HG03280 (cell line): ENCODE results near the gene ATM.
"Not testable (repeated sequence)": the region's sequence is repeated elsewhere in the genome, so short reads cannot be mapped to it uniquely, and the experiment has no call there.

Experiments
- ATAC-seq: cut with Tn5 transposase; IDR thresholded peaks from one replicate; pipeline ENCODE4 v1.9.1; 2021; ENCODE audit warnings: mild to moderate bottlenecking, moderate library complexity; ENCODE audit not compliant: unreplicated experiment

ATM gene

DNA sequence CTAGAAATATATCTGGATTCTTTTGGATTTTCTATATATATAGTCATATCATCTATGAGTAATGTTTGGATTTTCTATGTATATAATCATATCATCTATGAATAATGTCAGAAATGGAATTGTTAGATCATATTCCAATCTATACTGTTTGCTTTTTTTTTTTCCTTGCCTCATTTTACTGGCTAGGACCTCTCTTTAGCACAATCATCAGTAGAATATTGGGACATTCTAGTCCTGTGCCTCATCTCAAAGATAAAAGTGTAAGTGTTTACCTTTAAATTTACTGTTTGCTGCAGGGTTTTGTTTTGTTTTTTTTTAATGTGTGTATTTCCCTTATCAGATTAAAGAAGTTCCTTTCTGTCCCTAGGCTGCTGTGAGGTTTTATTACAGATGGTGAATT is 147.4 kb downstream of the ATM start:
- ATAC-seq, result no peak

DNA sequence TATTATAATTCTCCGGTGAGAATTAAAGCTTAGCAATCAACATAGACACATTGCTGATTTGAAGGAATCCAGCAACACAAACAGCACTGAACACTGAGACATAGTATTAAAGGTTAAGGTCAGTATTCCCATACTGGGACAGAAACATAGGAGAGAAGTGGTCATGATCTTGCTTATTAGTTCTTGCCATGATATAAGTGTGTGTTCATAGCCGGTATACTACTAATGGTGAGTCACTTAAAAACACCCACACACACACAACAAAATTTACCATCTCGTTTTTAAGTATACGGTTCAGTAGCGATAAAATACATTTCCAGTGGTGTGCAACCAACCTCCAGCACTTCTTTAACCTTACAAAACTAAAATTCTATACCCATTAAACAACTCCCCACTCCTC is 148.1 kb downstream of the ATM start:
- no peak for ATAC-seq

DNA sequence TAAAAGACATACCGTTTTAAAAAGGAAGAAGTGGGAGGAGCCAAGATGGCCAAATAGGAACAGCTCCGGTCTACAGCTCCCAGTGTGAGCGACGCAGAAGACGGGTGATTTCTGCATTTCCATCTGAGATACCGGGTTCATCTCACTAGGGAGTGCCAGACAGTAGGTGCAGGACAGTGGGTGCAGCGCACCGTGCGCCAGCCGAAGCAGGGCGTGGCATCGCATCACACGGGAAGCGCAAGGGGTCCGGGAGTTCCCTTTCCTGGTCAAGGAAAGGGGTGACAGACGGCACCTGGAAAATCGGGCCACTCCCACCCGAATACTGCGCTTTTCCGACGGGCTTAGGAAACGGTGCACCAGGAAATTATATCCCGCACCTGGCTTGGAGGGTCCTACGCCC is 150.6 kb downstream of the ATM start:
- not testable (repeated sequence) for ATAC-seq

DNA sequence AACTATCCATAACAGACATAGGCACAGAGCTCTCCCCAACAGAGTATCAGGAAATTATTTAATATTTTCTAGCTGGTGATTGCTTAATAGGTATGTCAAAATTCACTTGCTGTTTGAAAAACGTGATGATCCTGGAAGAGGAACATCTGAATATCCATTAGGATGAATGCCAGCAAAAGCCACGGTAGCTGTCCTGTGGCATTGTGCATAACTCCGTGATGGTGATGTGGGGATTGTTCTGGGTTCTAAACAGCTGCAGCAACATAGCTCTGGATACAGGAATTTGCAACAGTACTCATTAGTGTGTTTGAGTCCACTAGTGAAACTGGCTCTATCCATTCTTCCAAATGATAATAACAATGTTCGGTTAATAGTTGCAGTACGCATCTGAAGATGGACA is 165.7 kb downstream of the ATM start:
- no peak for ATAC-seq

DNA sequence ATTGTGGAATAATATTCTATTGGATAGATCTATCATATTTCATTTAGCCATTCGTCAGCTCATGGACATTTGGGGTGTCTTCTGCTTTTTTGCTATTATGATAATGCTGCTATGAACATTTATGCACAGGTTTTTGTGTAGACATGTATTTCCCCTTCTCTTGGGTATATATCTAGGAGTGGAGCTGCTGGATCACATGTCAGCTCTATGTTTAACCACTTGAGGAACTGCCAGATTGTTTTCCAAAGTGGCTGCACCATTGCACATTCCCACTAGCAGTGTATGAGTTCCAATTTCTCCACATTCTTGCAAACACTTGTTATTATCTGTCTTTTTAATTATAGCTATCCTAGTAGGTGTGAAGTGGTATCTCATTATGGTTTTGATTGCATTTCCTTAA is 169.5 kb downstream of the ATM start:
- no peak for ATAC-seq

DNA sequence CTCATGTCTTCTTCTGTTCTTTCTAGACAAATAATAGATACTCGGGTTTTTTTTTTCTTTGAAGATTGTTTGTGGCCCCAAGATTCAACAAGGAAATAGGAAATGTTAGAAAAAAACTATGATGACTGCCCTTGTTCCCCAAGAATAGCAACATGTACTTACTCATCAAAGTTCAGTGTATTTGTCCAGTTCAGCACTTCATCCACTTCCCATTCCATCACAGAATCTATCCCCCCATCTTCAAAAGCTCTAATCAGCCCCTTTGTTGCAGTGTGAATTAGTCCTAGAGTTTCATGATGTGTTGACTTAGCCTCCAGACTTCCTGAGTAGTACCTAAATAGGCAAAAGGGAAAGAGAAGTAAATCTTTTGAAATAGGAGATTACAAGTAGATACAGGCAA is 170.2 kb downstream of the ATM start:
- no peak for ATAC-seq

DNA sequence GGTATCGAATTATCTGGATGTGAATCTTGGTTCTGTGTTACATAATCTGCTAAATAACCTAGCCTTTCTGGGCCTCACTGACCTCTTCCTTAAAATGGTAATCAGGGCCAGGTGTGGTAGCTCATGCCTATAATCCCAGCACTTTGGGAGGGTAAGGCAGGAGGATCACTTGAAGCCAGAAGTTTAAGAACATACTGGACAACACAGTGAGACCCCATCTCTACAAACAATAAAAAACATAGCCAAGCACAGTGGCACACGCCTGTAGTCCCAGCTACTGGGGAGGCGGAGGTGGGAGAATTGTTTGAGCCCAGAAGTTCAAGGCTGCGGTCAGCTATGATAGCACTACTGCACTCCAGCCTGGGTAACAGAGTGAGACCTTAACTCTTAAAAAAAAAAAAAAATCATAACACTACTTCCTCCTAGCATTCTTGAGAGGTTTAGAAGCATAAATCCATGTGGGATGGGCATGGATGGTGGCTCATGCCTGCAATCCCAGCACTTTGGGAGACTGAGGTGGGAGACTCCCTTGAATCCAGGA is 171.9 kb downstream of the ATM start:
- ATAC-seq, result no peak

DNA sequence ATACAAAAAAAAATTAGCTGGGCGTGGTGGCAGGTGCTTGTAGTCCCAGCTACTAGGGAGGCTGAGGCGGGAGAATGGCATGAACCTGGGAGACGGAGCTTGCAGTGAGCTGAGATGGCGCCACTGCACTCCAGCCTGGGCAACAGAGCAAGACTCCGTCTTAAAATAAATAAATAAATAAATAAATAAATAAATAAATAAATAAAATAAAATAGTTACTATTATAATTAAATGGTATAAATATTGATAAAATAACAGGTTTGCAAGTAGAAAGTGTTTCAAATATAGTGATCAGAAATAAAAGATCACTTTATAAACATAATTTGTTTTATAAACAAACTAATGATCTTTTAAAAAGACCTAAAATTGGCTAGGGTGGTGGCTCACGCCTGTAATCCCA is 173.8 kb downstream of the ATM start:
- not testable (repeated sequence) for ATAC-seq

DNA sequence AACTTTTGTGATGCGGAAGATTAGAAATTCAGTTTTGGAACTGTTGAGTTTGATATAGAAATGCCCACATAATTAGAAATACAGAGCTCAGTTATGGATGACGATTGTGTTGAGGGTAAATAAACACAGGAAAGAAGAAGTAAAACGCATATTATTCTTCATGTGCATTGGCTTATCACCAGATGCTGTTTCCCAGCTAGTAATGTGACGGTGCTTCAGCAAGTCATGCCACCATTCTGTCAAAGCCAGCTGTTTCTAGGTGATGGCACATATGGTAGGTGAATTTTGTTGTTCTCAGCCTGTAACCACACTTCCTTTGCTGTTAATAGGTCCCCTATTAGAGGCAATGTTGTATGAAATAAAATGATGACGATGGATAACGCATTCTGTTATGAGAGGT is 175.6 kb downstream of the ATM start:
- no peak for ATAC-seq

DNA sequence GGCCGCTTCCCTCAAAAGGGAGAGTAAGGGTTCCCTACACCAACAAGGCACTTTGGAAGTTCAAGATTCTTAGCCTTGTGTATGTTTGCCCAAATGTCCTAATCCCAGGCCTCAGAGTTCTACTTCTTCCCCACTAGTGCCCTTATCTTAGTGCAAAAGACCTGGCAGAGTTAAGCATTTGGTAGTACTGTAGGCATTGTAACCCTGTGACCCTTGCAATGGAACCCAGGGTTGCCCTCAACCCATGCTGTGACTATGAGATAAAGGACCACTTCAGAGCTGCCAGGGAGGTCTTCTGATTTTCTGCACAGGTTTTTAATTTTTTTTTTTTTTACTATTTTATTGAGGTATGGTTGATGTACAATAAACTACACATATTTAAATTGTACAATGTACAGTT is 179.4 kb downstream of the ATM start:
- no peak for ATAC-seq

DNA sequence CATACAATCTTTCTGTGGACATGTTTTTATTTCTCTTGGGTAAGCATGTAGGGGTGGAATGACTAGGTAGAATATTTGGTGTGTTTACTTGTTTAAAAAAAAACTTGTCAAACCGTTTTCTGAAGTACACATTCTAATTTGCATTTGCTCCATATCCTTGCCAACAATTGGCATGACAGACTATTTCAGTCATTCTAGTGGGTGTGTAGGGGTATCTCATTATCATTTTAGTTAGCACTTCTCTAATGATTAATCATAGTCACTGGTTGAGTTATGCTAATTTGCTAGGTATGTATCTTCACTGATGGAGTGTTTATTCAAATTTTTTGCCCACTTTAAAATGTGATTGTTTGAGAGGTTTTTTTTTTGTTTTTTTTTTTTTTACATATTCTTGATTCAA is 180.2 kb downstream of the ATM start:
- no peak for ATAC-seq

DNA sequence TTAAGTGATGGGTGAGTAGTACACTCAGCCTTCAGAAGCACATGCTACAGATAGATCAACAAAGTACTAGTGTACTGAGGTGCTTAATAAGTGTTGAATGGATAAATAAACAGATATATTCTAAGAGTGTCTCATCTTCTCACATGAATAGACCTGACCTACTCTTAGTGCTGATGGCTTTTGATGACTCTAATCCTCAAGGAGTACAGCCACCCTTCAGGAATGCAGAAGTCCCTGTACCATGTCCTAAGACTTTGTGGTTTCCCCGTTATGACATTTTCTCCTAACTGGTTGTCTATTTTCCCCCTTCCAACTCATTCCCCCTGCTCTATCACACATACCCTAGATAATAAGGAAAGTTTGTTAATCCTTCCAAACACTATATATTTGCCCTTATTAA is 182.8 kb downstream of the ATM start:
- ATAC-seq, result no peak

DNA sequence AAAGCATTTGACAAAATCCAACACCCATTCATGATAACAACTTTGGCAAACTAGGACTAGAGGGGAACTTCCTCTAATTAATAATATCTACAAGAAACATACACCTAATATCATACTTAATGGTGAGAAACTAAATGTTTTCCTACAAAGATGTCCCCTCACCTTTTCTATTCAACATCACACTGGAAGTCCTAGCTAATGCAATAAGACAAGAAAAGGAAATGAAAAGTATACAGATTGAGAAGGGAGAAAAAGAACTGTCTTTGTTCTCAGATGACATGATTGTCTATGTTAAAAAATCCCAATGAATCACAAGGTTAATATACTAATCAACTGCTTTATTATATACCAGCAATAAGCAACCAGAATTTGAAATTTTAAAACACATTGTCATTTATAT is 192.1 kb downstream of the ATM start:
- no peak for ATAC-seq

DNA sequence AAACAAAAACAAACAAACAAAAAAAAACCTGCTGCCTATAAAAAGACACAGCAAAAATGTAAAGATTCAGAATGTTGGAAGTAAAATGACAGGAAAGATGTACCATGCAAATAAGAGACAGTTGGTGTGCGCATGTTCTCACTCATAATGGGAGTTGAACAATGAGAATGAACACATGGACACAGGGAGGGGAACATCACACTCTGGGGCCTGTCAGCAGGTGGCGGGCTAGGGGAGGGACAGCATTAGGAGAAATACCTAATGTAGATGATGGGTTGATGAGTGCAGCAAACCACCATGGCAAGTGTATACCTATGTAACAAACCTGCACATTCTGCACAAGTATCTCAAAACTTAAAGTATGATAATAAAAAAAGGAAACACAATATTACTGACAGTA is 194.7 kb downstream of the ATM start:
- ATAC-seq, result not testable (repeated sequence)
